ENCODE data around the gene TAF8. TPM values are rescaled to one million over a fixed set of nuclear protein-coding genes. Genes with fewer than 3 reads are reported as not detected.

TAF8 gene
- total RNA-seq = 15.6 and 28.4 TPM in 2 replicates

GRCh38 chr6:42050297-42051267, at the start of gene TAF8:
Gene TAF8 (plus strand): TSS chr6:42050524. CDS start chr6:42050542, 18 bp downstream.

Other genes with a start within 250 kb of the TAF8 start
- 0.97 and 2.7 TPM in 2 replicates for gene USP49, start 155.1 kb upstream of the TAF8 start, total RNA-seq
- 34.1 and 54.7 TPM in 2 replicates for gene MED20, start 129.4 kb upstream of the TAF8 start, total RNA-seq
- gene BYSL, start 129.0 kb upstream of the TAF8 start, total RNA-seq = 25.5 and 30.5 TPM in 2 replicates
- gene CCND3, start 108.7 kb upstream of the TAF8 start, total RNA-seq = 34.8 and 55.0 TPM in 2 replicates
- gene C6orf132, start 92.1 kb downstream of the TAF8 start, total RNA-seq = under 0.01 TPM in 1 of 2 replicates, not detected in the other
- not detected in 2 replicates for gene GUCA1A, start 122.8 kb downstream of the TAF8 start, total RNA-seq
- 0.32 TPM in 1 of 2 replicates, not detected in the other for gene GUCA1B, start 144.4 kb downstream of the TAF8 start, total RNA-seq
- 57.2 and 67.3 TPM in 2 replicates for gene MRPS10, start 167.3 kb downstream of the TAF8 start, total RNA-seq

Measured in epithelial cell of umbilical artery (primary cell).